ENCODE results near the gene NUP93.
"Not testable (repeated sequence)": the region's sequence is repeated elsewhere in the genome, so short reads cannot be mapped to it uniquely, and the experiment has no call there.

Gene NUP93

DNA sequence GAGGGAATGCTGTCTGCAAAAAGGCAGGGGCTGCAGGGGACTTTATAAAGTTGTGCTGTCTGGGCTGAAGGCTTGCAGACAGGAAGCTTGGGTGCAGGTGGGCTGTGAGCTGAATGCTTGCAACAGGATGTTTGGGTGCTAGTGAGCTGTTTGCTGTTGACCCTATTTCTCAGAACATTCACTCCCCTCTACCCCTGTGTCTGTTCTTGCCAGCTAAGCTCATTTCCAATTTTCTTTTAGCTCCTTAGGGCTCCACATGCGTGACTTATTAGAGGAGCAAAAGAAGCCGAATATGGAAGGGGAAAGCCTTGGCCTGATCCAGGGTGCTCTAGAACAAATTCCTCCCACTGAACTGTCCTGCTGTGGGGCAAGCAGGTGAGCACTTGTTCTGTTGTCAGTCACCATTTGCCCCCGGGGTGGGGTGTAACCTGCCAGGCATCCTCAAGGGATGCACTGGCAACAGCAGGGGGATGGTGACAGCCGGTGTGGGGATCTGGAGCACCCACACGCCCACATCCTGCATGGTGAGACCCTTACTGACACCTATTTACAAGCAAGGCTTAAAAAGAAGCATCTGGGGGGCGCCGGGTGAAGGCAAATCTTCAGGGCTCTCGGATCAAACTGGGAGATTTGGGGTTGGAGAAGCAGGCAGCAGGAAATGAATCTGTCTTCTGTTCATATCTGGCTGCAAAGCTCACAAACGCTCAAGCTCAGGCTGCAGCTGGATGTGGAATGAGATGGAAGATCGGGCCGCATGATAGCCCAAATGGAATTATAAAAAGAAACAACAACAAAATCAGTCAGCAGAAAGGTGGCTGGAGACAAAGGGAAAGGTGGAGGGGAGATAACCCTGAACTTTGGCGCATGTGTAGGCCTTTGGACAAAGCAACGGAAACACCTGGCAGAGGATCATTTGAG lies 21.1 kb upstream of the NUP93 start:
- no peak for DNase-seq (ENCODE audit: low read depth in 2 of 2, low spot score in 1 of 2)

DNA sequence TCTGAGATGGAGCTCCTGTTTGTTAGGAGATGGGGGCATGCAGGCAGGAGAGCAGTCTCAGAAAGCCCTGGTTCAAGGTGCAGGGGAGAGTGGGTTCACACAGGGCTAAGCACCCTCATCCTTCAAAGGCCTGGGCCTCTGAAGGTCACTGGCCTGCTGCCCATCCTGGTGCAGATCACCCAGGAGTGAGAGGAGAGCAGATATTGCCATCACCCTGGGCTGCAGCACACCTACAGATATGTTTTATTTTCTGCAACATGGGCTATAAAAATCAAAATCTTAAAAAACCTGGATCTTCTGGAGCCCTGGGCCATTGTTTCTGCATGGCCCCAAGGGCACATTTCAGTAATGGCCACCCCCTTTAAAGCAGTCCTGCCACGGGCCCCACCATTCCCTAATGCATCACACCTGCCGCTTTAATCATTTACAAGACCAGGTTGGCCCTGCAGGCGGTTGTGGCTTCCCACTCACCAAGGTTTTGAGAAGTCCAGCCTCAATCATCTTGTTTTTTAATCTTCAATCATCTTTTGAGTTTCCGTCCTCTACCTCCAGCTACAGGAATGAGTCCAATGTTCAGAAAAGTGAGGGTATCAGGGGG lies 20.4 kb upstream of the NUP93 start:
- DNase-seq (ENCODE audit: low read depth in 2 of 2, low spot score in 1 of 2): no peak

DNA sequence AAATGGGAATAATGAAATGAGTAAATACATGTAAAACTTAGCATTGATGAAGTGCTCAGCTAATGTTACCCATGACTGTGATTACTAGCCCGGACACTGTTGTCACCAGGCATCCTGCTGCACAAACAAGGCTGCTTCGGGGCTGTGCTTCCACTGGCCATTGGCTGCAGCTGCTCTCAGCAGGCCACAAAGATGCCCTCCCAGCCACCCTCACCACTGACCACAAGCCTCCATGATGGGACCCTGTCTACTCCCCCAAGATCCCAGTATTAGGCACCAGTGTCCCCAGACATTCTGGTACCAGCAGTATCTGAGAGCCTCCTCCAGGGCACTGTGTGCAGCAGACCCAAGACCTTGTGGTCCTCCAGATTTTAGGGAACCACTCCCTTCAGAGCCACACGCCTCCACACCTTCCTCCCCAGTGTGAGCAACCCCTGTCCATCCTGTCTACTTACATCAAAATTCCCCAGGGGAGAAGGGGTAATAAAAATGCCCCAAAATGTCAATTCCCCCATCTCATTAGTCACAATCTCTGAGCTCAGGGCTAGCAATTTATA lies 19.7 kb upstream of the NUP93 start:
- DNase-seq (ENCODE audit: low read depth in 2 of 2, low spot score in 1 of 2): no peak

DNA sequence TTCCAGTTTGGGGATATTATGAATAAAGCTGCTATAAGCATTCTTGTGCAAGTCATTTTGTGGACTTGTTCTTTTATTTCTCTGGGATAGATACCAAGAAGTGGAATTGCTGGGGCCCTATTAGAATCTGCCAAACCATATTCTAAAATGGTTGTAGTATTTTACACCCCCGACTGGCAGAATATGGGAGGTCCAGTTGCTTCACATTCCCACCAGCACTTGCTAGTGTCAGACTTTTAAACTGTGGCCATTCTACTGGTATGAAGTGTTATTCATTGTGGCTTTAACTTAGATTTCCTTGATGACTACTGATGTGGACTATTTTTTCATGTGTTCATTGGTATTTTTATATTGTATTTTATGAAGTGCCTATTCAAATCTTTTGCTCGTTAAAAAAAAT lies 18.1 kb upstream of the NUP93 start:
- no peak for DNase-seq (ENCODE audit: low read depth in 2 of 2, low spot score in 1 of 2)

DNA sequence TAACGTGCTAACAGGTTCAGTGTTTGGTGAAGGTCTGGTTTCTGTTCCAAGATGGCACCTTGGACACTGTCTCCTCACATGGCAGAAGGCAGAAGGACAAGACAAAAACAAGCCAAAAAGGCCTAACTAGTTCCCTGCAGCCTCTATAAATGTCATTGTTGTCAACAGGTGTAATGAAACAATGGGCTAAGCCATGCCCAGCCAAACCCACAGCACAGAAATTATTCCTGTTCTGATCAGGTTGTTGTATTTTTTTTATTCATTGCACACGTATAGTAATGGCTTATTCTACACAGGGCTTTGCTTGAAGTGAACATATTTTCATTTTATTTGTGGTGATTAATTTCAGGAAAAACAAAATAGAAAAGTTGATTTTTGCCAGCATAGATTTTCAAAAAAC lies 16.1 kb upstream of the NUP93 start:
- no peak for DNase-seq (ENCODE audit: low read depth in 2 of 2, low spot score in 1 of 2)

DNA sequence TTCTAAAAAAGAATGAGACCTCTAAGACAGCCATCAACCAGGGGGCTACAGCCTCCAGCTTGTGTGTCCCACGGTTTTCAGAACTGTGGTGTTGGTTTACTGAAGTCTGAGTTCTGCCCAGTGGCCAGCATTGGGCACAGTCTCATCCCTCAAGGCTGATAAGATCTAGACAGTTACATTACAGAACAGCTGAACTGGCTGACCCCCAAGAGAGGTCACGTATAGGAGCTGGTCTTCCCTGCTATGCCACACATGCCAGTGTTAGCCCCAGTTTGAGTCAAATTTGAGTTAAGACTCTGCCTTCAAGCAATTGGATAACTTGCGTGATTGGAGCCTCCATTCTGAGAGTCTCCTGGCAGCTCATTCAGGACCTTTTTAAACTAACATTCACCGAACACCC lies 14.8 kb upstream of the NUP93 start:
- no peak for DNase-seq (ENCODE audit: low read depth in 2 of 2, low spot score in 1 of 2)

GRCh38 chr16:56716761-56717160 lies 13.2 kb upstream of the NUP93 start:
- DNase-seq (ENCODE audit: low read depth in 2 of 2, low spot score in 1 of 2): no peak

DNA sequence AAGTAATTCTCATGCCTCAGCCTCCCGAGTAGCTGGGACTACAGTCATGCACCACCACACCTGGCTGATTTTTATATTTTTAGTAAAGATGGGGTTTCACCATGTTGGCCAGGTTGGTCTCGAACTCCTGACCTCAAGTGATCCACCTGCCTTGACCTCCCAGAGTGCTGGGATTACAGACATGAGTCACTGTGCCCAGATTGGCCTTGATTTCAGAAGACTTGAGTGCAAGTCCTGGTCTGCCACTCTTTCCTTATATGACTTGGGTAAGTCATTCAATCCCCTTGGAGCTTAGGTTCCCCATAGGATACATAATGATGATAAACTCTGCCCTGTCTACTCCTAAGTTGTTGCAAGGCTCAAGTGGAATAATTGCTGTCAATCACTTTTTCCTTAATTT lies 12.4 kb upstream of the NUP93 start:
- not testable (repeated sequence) for DNase-seq (ENCODE audit: low read depth in 2 of 2, low spot score in 1 of 2)

- DNase-seq (ENCODE audit: low read depth in 2 of 2, low spot score in 1 of 2): no peak
Observed at GRCh38 chr16:56722200-56722842, 7.6 kb upstream of the NUP93 start.

DNA sequence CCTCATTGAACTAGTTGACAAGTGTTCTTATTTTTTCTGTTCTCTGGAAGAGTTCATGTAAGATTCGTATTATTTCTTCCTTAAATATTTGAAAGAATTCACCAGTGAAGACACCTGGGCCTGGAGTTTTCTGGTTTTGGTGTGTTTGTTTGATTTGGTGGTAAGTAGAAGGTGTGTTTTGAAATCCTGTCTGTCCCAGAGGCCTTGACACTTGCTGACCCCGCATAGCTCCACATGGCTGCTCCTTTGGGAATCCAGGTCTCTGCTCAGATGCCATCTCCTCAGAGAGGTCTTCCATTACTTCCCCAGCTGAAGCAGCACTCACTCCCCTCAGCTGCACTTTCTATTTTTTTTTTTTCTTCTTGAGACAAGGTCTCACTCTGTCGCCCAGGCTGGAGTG lies 5.7 kb upstream of the NUP93 start:
- no peak for DNase-seq (ENCODE audit: low read depth in 2 of 2, low spot score in 1 of 2)

GRCh38 chr16:56726283-56726682 lies 3.6 kb upstream of the NUP93 start:
- DNase-seq (ENCODE audit: low read depth in 2 of 2, low spot score in 1 of 2): no peak

GRCh38 chr16:56726926-56727325 lies 3.0 kb upstream of the NUP93 start:
- DNase-seq (ENCODE audit: low read depth in 2 of 2, low spot score in 1 of 2): no peak

DNA sequence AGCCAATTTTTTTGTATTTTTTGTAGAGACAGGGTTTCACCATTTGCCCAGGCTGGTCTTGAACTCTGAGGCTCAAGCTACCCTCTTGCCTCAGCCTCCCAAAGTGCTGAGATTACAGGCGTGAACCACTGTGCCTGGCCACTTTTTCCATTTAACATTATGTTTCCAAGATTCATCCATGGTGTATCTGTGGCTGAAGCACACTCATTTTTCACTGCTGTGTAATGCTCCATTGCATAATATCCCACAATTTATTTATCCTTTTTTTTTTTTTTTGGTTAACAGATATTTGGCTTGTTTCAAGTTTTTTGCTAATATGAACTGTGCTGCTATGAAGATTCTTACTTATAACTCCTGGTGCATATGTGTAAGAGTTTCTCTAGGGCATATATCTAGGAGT lies 1.9 kb upstream of the NUP93 start:
- no peak for DNase-seq (ENCODE audit: low read depth in 2 of 2, low spot score in 1 of 2)

- no peak for DNase-seq (ENCODE audit: low read depth in 2 of 2, low spot score in 1 of 2)
Observed at GRCh38 chr16:56728980-56729734, 772 bp upstream of the NUP93 start.

DNA sequence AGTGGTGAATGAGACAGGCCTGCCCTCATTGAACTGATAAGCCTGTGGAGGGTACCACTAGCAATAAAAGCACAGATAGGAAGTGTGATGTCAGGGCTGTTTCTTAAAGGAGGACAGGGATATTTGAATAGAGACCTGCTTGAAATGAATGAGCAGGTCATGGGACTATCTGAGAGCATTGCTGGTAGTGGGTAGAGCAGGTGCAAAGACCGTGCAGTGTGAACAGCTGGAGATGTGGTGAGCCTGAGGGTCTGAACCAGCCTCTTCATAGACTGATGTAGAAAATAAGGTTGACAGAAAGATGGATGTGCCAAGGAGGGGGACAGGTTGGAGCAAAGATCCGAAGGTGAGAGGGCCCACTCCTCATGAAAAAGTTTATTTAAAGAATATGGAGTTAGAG lies 2.4 kb downstream of the NUP93 start:
- DNase-seq (ENCODE audit: low read depth in 2 of 2, low spot score in 1 of 2): no peak

DNA sequence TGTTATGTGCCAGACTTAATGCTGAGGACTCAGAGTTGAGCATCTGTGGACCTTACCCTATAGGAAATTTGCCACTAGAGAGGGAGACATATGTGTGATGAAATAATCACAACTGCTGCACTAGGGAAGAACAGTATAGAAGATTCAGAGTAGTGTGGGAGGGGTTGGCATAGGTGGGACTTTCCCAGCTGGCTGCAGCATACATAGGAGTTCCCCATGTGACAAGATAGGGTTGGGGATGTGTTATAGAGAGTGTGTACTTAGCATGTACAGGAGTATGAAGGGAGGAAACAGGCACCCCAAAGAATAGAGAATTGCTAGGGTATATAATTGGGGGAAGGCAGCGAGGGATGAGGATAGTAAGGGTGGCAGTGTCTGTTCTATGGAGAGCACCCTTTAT lies 2.9 kb downstream of the NUP93 start:
- DNase-seq (ENCODE audit: low read depth in 2 of 2, low spot score in 1 of 2): no peak

DNA sequence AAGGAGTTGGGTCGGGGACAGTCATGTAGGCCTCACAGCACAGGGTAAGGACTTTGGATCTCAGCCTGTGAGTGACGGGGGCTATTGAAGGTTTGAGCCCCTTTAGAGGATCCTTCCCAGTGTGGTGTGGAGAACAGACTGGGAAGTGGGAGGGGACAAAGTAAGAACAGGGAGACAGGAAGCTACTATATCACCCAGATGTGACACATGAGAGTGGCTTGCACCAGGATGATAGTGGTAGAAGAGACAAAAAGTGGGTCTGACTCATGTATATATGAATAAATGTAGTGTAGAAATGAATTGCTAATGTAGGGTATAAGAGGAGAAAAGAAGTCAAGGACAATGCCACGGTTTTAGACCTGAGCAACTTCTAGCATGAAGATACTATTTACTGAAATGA lies 4.5 kb downstream of the NUP93 start:
- DNase-seq (ENCODE audit: low read depth in 2 of 2, low spot score in 1 of 2): no peak

- no peak for DNase-seq (ENCODE audit: low read depth in 2 of 2, low spot score in 1 of 2)
Observed at GRCh38 chr16:56736476-56736875, 6.5 kb downstream of the NUP93 start.

GRCh38 chr16:56737539-56737938 lies 7.6 kb downstream of the NUP93 start:
- no peak for DNase-seq (ENCODE audit: low read depth in 2 of 2, low spot score in 1 of 2)

GRCh38 chr16:56738221-56738620 lies 8.3 kb downstream of the NUP93 start:
- no peak for DNase-seq (ENCODE audit: low read depth in 2 of 2, low spot score in 1 of 2)

- not testable (repeated sequence) for DNase-seq (ENCODE audit: low read depth in 2 of 2, low spot score in 1 of 2)
Observed at GRCh38 chr16:56739378-56739777, 9.4 kb downstream of the NUP93 start.

Measured in stimulated activated CD8-positive, alpha-beta memory T cell treated with anti-CD3 and anti-CD28 coated beads, Interleukin-4, amount 100 ng/mL, for 1 hour (primary cell).